GM18868 (cell line): ENCODE data around the gene NCK1.

ENCODE experiments used
- ATAC-seq: cut with Tn5 transposase; IDR thresholded peaks from one replicate; pipeline ENCODE4 v1.9.1; 2021; ENCODE audit warnings: mild to moderate bottlenecking, moderate library complexity; ENCODE audit not compliant: unreplicated experiment

NCK1 gene

DNA sequence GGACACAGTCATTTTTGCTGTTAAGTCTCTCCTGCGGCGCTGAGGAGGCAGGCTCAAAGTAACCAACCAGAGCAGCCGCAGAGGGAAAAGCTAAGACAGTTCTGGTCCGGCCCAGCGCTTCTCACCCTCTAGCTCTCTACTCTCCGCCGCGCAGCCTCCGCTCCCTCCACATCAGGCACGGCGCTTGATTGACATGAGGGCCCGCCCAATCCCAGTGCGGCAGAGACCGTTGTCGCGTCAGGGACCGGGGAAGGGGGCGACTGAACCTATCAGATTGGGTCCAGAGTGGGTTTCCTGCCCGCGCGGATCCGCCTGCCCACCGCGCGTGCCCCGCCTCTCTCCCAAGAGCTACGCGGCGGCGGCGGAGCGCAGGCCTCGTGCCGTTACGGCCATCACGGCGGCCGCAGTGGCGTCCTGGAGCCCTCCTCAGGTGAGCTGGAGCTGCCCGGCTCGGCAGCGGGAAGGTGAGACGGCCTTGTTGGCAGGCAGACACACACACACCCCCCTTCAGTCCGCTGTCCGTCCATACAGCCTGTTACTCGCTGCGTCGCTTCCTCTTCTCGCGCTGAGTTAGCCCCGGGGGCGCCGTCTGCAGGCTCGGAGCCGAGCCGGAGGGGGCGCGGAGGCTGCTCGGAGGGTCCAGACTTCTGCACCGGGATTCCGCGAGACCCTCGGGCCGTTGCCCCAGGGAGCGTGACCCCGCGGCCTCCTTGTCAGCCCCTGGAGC, at the start of gene NCK1:
TSS of gene NCK1 (plus strand) at position 319 of the 727 bp plus-strand sequence. CDS start 65,794 bp downstream, outside the sequence.
- ATAC-seq, result peak; percentile 96

DNA sequence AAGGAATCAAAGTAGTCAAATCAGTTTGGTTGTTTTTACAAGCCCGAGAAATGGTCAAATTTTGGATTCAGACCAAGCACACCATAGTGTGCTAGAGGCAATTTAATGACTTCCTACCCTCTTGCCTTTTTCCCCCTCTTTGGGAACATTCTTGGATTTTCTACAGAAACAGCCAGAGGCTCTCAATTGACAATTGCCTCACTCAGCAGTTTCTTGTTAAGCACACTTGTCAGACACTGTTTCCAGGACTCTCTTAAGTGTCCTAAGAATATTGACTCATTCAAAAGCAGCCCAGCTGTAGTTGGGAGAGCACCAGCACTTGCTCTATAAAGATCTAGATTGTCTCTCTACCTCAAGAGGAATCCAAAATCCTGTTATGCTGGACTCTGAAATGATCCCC, 44.6 kb upstream of the NCK1 start:
- no peak for ATAC-seq

GRCh38 chr3:136818191-136818768, 43.7 kb upstream of the NCK1 start:
- ATAC-seq, result peak; percentile 56

DNA sequence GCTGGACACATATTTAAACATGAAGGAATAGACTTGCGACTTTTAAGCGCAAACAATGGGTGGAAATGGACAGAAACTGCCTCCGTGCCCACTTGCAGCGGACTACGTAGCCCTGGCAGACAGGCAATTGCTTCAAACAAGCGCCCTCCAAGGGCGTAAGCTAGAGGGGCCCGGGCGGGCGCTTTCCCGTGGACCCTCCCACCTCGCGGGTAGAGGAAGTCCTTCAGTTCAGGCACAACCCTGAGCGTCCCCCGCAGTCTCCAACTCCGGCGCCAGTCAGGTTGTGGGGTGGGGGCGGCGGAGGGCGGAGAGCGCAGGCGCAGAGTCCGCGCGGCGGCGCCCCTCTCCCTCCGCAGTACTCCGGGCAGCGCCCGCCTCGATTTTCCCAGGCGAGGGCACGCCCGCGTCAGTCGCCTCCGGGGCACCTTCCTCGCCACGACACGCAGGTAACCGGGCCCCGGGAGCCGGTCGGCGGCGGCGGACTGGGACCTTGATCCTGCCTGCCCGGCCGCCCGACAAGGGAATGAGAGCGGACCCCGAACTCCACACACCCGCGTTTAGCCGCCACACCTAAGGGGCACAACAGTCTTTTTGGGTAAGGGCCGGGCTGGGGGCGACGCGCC, 43.1 kb upstream of the NCK1 start, which contains the start of gene SLC35G2:
TSS of gene SLC35G2 (plus strand) at position 358 of the 623 bp plus-strand sequence. CDS start 35,335 bp downstream, outside the sequence.
- peak; percentile 62 for ATAC-seq

GRCh38 chr3:136819392-136819730, 42.6 kb upstream of the NCK1 start:
- peak; percentile 28 for ATAC-seq

DNA sequence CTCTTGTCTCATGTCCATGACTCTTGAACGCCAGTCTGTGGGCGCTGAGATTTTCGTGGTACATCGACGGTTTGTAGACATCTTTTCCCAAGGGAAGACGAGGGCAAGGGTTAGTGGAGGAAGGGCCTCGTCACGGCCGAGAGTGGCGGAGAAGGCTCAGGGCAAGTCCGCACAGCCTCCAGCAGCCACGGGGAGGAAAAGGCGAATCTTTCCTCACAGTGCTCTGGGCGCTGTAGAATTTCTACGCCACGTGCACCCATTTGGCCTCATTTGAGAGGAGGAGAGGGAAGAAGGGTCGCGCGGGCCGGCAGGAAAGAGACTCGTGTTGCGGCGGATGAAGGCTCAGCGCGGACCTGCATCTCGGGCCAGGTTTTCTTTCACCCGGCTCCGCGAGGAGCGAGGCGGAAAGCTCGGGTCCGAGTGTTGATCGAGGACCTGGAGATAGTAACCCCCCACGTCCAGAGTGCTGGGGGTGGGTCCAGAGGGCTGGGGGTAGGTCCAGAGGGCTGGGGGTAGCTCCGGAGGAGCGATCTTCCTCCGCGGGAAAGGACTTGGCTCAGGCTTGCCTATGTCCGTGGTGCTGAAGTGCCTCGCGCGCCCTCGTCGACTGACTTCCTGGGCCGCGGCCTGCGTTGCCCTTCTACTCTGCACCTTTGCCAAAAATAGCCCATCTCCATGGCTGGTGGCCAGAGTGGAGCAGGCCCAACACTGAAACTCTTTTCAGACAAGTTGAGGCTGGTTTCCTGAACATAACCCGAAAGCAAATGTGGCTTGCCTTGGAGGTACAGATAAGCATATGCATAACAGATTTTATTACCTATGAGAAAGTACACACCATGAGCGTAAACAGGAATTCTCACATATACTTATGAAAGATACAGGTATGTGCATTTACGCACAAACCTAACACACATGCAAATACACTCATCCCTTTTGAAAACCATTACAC, 42.0 kb upstream of the NCK1 start:
- ATAC-seq, result peak; percentile 33

- no peak for ATAC-seq
Observed at GRCh38 chr3:136831461-136831860, 30.5 kb upstream of the NCK1 start.

- no peak for ATAC-seq
Observed at GRCh38 chr3:136835089-136835812, 26.8 kb upstream of the NCK1 start.

- no peak for ATAC-seq
Observed at GRCh38 chr3:136835813-136836510, 26.0 kb upstream of the NCK1 start.

- ATAC-seq, result no peak
Observed at GRCh38 chr3:136836511-136837156, 25.4 kb upstream of the NCK1 start.

GRCh38 chr3:136838641-136839555, 23.1 kb upstream of the NCK1 start:
- ATAC-seq, result no peak

- no peak for ATAC-seq
Observed at GRCh38 chr3:136839556-136839931, 22.5 kb upstream of the NCK1 start.

GRCh38 chr3:136840252-136840651, 21.8 kb upstream of the NCK1 start:
- ATAC-seq, result no peak

DNA sequence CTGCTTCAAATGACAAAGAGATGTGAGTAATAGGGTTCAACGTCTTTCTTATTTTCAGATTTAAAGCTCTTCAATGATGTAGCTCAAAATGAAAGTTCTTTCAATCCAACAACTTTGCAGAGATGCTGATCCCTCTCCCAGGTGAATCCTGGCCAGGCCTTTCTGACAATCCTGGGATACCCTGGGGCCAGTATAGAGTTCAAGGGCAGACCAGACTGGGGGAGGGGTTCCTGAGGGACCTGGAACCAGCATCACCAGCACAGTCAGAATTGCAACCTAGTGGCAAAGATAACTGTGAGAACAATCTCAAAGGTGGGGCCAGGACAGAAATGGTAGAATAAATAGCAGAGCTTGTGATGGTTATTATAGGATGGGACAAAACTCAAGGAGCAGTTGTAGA, 19.7 kb upstream of the NCK1 start:
- ATAC-seq, result no peak

DNA sequence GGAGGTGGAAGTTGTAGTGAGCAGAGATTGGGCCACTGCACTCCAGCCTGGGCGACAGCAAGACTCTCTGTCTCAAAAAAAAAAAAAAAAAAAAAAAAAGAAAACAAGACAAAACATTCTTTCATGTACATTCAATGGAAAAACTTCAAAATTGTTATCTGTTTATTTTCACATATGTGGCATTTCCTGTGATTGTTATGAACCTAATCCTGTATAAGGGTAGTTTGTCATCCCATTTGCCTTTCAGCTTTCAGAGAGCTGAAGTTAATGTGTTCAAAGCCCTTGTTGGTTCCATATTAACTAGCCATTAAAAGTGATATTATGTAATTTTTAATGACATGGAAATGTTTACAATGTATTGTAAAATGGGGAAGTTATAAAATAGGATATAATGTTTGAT, 17.3 kb upstream of the NCK1 start:
- ATAC-seq, result no peak

DNA sequence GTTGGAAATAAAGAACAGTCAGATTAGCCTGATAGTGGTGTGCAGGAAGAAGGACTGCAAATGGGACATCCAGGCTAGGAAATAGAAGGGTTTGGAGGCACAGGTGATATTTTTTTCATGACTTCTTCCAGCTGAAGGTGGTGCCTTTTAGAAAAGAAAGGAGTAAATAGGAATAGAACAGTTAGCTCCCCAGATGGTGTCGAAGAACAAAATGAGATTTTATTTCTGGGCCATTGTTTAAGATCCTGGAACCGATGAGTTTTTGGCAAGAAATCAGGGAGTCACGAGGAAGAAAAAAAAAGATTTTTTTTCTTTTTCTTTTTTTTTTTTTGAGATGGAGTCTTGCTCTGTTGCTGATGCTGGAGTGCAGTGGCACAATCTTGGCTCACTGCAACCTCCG, 9.8 kb upstream of the NCK1 start:
- no peak for ATAC-seq

DNA sequence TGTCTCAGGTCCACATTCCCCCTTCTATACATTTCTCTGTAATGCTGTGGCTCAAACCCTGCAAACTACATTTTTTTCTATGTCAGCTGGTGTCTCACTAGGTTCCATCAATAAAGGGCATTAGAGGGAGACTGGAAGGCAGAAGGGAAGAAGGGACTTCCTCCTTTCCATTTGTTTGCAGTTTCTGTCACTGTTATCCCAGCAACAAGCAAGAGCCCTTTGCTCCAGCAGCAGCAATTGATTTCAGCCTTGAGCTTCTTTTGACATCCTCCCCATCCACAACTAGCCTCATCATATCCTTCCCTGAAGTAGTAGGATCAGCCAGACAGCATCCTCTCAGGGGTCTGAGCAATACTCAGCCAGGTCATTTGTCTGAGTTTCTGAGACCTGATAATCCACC, 5.3 kb upstream of the NCK1 start:
- no peak for ATAC-seq

GRCh38 chr3:136858381-136858780, 3.6 kb upstream of the NCK1 start:
- no peak for ATAC-seq
